HCT116 (cell line): ENCODE data around the gene DENND4C. TPM values are rescaled to one million over a fixed set of nuclear protein-coding genes. Genes with fewer than 3 reads are reported as not detected.

Source experiments
- ATAC-seq: fragments of 200-7000 bp; cut with Tn5 transposase; 2 replicates; pipeline ENCODE4 v1.9.1; 2020; ENCODE audit warnings: mild to moderate bottlenecking, moderate library complexity
- BruUV-seq: library from RNA; stranded (reverse); fragments of 400-500 nt; replicated peaks from 2 replicates; lab custom pipeline; 2021; lab: Mats Ljungman, UMichigan
- CTCF ChIA-PET: fragments of 300-600 bp; sonication (Branson Sonifier 250); formaldehyde crosslinking; loops from one replicate; lab custom pipeline; 2021; ENCODE audit warnings: antibody characterized with exemption; lab: Charles Lee
- POLR2A ChIA-PET: fragments of 300-600, 350-600 bp; sonication (Branson Sonifier 250); formaldehyde crosslinking; loops from one replicate; lab custom pipeline; 2021; ENCODE audit warnings: antibody characterized with exemption; lab: Charles Lee
- RAD21 ChIA-PET, 2 experiments: fragments of 300-600 bp; sonication (Branson Sonifier 250); formaldehyde crosslinking; loops; one replicate each; lab custom pipeline; 2023; ENCODE audit warnings: low total read pairs in 2 of 2; ENCODE audit not compliant: uncharacterized antibody in 2 of 2, unreplicated experiment in 2 of 2, low non-redundant PET in 1 of 2; lab: Charles Lee
- DNase-seq: peaks from one replicate; pipeline ENCODE4 v3.0.0-alpha.2; 2010; ENCODE audit warnings: low read depth, low spot score
- H2AFZ ChIP-seq: fragments of 200-600 bp; shearing (Covaris generic), sonication (generic); 2 replicates; pipeline ENCODE4 v1.6.1; 2017; ENCODE audit warnings: low read depth, mixed run types, mixed read lengths, antibody characterized with exemption, low read length; ENCODE audit not compliant: poor library complexity, severe bottlenecking
- H3K27ac ChIP-seq: 2 replicates; pipeline ENCODE4 v1.5.1; 2012; ENCODE audit warnings: low read depth, low read length
- H3K27me3 ChIP-seq: fragments of 200-600 bp; sonication (generic); 2 replicates; pipeline ENCODE4 v1.6.1; 2016; ENCODE audit warnings: mixed run types, low read length, mixed read lengths; ENCODE audit not compliant: insufficient read depth
- H3K36me3 ChIP-seq, 2 experiments: fragments of 200-500 bp in 1 of 2; fragments of 200-600 bp in 1 of 2; sonication (Bioruptor generic) in 1 of 2; sonication (generic) in 1 of 2; 2 replicates each; pipeline versions ENCODE4 v1.5.1 to v1.6.1; 2014 to 2016; ENCODE audit warnings: low read length in 2 of 2, inconsistent platforms in 1 of 2, mixed read lengths in 1 of 2, mixed run types in 1 of 2; ENCODE audit not compliant: insufficient read depth in 2 of 2, control insufficient read depth in 1 of 2
- H3K4me1 ChIP-seq, 2 experiments: fragments of 200-600 bp in 1 of 2; sonication (generic) in 1 of 2; 2 replicates each; pipeline versions ENCODE4 v1.5.1 to v1.6.1; 2012 to 2017; ENCODE audit warnings: low read length in 2 of 2, inconsistent platforms in 1 of 2, mild to moderate bottlenecking in 1 of 2, mixed read lengths in 1 of 2, mixed run types in 1 of 2, moderate library complexity in 1 of 2; ENCODE audit not compliant: insufficient read depth in 2 of 2, control insufficient read depth in 1 of 2
- H3K4me2 ChIP-seq: fragments of 200-600 bp; sonication (generic); 2 replicates; pipeline ENCODE4 v1.6.1; 2017; ENCODE audit warnings: mixed run types, low read length, mixed read lengths
- H3K4me3 ChIP-seq, 2 experiments: fragments of 200-600 bp in 1 of 2; sonication (generic) in 1 of 2; replicated peaks in 1 of 2; 2 replicates each; pipeline ENCODE4 v1.5.1; 2011 to 2016; ENCODE audit warnings: low read length in 2 of 2, control low read depth in 1 of 2, low read depth in 1 of 2, mild to moderate bottlenecking in 1 of 2, mixed read lengths in 1 of 2, mixed run types in 1 of 2
- H3K79me2 ChIP-seq: fragments of 200-600 bp; sonication (generic); 2 replicates; pipeline ENCODE4 v1.6.1; 2017; ENCODE audit warnings: mild to moderate bottlenecking, mixed run types, low read length, moderate library complexity, mixed read lengths; ENCODE audit not compliant: insufficient read depth
- H3K9ac ChIP-seq: fragments of 200-600 bp; sonication (generic); 2 replicates; pipeline ENCODE4 v1.6.1; 2016; ENCODE audit warnings: low read length, mixed read lengths
- H3K9me2 ChIP-seq: fragments of 200-600 bp; sonication (generic), shearing (Covaris generic); 2 replicates; pipeline ENCODE4 v1.6.1; 2017; ENCODE audit warnings: mixed run types, mild to moderate bottlenecking, moderate library complexity; ENCODE audit not compliant: insufficient read depth
- H3K9me3 ChIP-seq, 2 experiments: fragments of 200-500 bp in 1 of 2; fragments of 200-600 bp in 1 of 2; sonication (Bioruptor generic) in 1 of 2; sonication (generic) in 1 of 2; 2 replicates each; pipeline ENCODE4 v1.6.1; 2014 to 2017; ENCODE audit warnings: low read length in 2 of 2, mixed read lengths in 2 of 2, inconsistent platforms in 1 of 2, low read depth in 1 of 2, mild to moderate bottlenecking in 1 of 2, mixed run types in 1 of 2, moderate library complexity in 1 of 2; ENCODE audit not compliant: control insufficient read depth in 1 of 2, insufficient read depth in 1 of 2
- H4K20me1 ChIP-seq: fragments of 200-600 bp; sonication (generic), shearing (Covaris generic); 2 replicates; pipeline ENCODE4 v1.6.1; 2017; ENCODE audit warnings: mixed run types, mild to moderate bottlenecking, moderate library complexity; ENCODE audit not compliant: insufficient read depth
- ATF3 ChIP-seq: IDR thresholded peaks from 2 replicates; pipeline ENCODE4 v1.6.1; 2012
- CTCF ChIP-seq, 3 experiments: fragments of 200-600 bp in 1 of 3; sonication (generic) in 1 of 3; IDR thresholded peaks in 2 of 3; conservative IDR thresholded peaks in 1 of 3; 2 replicates each; pipeline ENCODE4 v1.5.1; 2012 to 2017; ENCODE audit warnings: low read depth in 2 of 3, low read length in 2 of 3, antibody characterized with exemption in 1 of 3, borderline replicate concordance in 1 of 3, control low read depth in 1 of 3, mild to moderate bottlenecking in 1 of 3, mixed read lengths in 1 of 3, mixed run types in 1 of 3, moderate library complexity in 1 of 3; ENCODE audit not compliant: insufficient read depth in 1 of 3
- ELF1 ChIP-seq: IDR thresholded peaks from 2 replicates; pipeline ENCODE4 v1.6.1; 2012; ENCODE audit warnings: low read depth, borderline replicate concordance
- FOSL1 ChIP-seq: IDR thresholded peaks from 2 replicates; pipeline ENCODE4 v1.6.1; 2012; ENCODE audit warnings: low read depth
- SIN3A ChIP-seq: IDR thresholded peaks from 2 replicates; pipeline ENCODE4 v1.6.1; 2012; ENCODE audit warnings: low read depth
- YY1 ChIP-seq: IDR thresholded peaks from 2 replicates; pipeline ENCODE4 v1.6.1; 2011; ENCODE audit warnings: low read length, low read depth, moderate library complexity, mild to moderate bottlenecking; ENCODE audit not compliant: insufficient replicate concordance; ENCODE audit errors: extremely low read depth
- ZBTB33 ChIP-seq: IDR thresholded peaks from 2 replicates; pipeline ENCODE4 v1.6.1; 2011; ENCODE audit warnings: mild to moderate bottlenecking, low read length, moderate library complexity; ENCODE audit not compliant: insufficient replicate concordance; ENCODE audit errors: extremely low read depth
- intact Hi-C: fragments of 100-400 bp; cut with micrococcal nuclease; formaldehyde crosslinking; loops from 2 replicates; pipeline ENCODE4 v1.10.0; 2022
- total RNA-seq: library from RNA; stranded (reverse); gene quantifications from one replicate; pipeline ENCODE4 v1.2.1, GENCODE V29; 2021; ENCODE audit not compliant: unreplicated experiment

The DENND4C gene
- total RNA-seq, 1 experiment from 2014 or later, result 20.9 TPM

GRCh38 chr9:19209188-19209587 lies 21.3 kb upstream of the DENND4C start:
- intact Hi-C loops, result no loop called here
- Histone ChIP-seq H4K20me1 (no peaks in the 10 kb centered on the region), H3K9ac (no peak overlapping the region), H3K36me3 (no peaks in the 10 kb centered on the region)
- CTCF ChIA-PET, result no interaction called here
- TF ChIP-seq ZBTB33 (no peak), ELF1 (no peak)
- TF ChIP-seq, all 23 proteins: peak for 0
- no peak overlapping the region for H3K4me3 ChIP-seq
- no peaks in the 10 kb centered on the region for H3K9me3 ChIP-seq
- BruUV-seq, result no TSS peak
- no peaks in the 10 kb centered on the region for H3K27me3 ChIP-seq
- H3K4me1 ChIP-seq, result peaks cover 0 to 6% of the 10 kb centered on the region in 2 experiments; a peak in 1 of 4 replicates
- no peak for ATAC-seq
- RAD21 ChIA-PET, result no interaction called here
- no peak overlapping the region for H3K4me2 ChIP-seq
- DNase-seq, result no peak
- H3K27ac ChIP-seq, result no peak overlapping the region
- POLR2A ChIA-PET, result no interaction called here
- H3K79me2 ChIP-seq, result no peaks in the 10 kb centered on the region
- no peak overlapping the region for H2AFZ ChIP-seq
- no peaks in the 10 kb centered on the region for H3K9me2 ChIP-seq

GRCh38 chr9:19213823-19214222 lies 16.7 kb upstream of the DENND4C start:
- no peaks in the 10 kb centered on the region for H4K20me1 ChIP-seq
- no peak for DNase-seq
- H3K4me3 ChIP-seq, result no peak overlapping the region
- ChIA-PET RAD21 (no interaction called here), POLR2A (interaction anchor here (1.8 kb wide), 1 partner anchor 17 kb away, joined by 5 read pairs; the partner anchor contains the start of gene DENND4C), CTCF (no interaction called here)
- H3K4me2 ChIP-seq, result no peak overlapping the region
- H2AFZ ChIP-seq, result no peak overlapping the region
- no peak overlapping the region for H3K9ac ChIP-seq
- H3K27ac ChIP-seq, result no peak overlapping the region
- intact Hi-C loops, result no loop called here
- no peaks in the 10 kb centered on the region for H3K9me2 ChIP-seq
- no peaks in the 10 kb centered on the region for H3K9me3 ChIP-seq
- H3K36me3 ChIP-seq, result no peaks in the 10 kb centered on the region
- no TSS peak for BruUV-seq
- no peaks in the 10 kb centered on the region for H3K27me3 ChIP-seq
- no peak for ATAC-seq
- no peaks in the 10 kb centered on the region for H3K79me2 ChIP-seq
- TF ChIP-seq CTCF (IDR thresholded peaks at IDR 0.05 in 2 of 3, conservative IDR thresholded peaks at IDR 0.05 in 1 of 3; ENCODE audit: borderline replicate concordance in 1 of 3, insufficient read depth in 1 of 3, low read depth in 2 of 3, low read length in 2 of 3) (no peak), FOSL1 (no peak), ATF3 (no peak), YY1 (no peak), SIN3A (no peak)
- peaks cover 0 to 1% of the 10 kb centered on the region in 2 experiments; a peak in 1 of 4 replicates for H3K4me1 ChIP-seq
